Peyer's patch (tissue), 4 donors: ENCODE data around the gene TSPO.

Source experiments
- POLR2A ChIP-seq, 2 donors: fragments of 450-650 bp; IDR thresholded peaks; one replicate each; pipeline ENCODE4 v1.5.1; 2017; ENCODE audit warnings: antibody characterized with exemption in 2 of 2, mild to moderate bottlenecking in 2 of 2, moderate library complexity in 2 of 2
- TF ChIP-seq, protein P1 (sequence below), 6 experiments: fragments of 450-650 bp in 4 of 6; fragments of 200-600 bp in 2 of 6; sonication (generic) in 1 of 6; IDR thresholded peaks; one replicate each; pipeline ENCODE4 v1.5.1; 2017 to 2019; ENCODE audit warnings: antibody characterized with exemption in 6 of 6, mild to moderate bottlenecking in 3 of 6, moderate library complexity in 1 of 6

DNA sequence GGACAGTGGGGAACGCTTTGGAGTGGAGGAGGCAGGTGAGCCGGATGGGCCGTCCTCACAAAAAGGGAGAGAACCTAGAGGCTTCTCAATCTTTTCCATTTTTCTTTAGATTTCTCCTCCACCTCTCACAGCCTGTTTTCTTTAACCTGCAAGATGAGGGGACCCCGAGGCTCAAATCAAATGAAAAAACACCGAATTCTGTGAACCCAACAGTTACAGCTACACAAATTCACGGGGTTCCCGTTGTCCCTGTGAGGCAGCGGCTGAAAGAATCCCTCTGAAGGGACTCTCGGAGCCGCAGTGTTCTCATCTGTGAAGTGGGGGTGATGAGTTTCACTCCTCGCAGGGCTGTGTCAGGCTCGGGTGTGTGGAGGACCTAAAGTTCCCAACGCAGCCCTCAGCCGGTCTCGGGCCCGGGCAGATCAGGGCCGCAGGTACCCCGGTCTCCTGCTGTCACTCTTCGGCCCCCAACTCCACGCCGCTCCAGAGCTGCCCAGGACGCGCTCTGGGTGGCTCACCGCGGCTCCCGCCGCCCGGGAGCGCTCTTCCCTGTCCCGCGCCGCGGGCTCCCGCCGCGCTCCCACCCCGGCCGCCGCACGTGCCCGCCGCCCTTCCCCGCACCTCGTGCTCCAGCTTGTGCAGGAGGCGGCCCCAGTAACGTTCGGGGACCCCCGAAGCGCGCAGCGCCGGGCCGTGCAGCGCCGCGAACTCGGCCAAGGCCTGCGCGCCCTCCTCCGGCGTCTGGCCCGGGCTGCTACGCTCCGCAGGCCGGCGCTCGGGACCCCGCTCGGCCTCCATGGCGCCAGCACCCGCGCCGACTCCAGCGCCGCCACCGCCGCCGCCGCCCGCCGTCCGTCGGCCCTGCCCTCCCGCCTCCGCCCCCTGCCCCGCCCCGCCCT, 35.2 kb downstream of the TSPO start, which contains the start of gene TTLL12:
- TF ChIP-seq, protein P1, sequence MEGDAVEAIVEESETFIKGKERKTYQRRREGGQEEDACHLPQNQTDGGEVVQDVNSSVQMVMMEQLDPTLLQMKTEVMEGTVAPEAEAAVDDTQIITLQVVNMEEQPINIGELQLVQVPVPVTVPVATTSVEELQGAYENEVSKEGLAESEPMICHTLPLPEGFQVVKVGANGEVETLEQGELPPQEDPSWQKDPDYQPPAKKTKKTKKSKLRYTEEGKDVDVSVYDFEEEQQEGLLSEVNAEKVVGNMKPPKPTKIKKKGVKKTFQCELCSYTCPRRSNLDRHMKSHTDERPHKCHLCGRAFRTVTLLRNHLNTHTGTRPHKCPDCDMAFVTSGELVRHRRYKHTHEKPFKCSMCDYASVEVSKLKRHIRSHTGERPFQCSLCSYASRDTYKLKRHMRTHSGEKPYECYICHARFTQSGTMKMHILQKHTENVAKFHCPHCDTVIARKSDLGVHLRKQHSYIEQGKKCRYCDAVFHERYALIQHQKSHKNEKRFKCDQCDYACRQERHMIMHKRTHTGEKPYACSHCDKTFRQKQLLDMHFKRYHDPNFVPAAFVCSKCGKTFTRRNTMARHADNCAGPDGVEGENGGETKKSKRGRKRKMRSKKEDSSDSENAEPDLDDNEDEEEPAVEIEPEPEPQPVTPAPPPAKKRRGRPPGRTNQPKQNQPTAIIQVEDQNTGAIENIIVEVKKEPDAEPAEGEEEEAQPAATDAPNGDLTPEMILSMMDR (IDR thresholded peaks at IDR 0.05): no peak
- peak in 1 of 2 donors; percentile 42 for TF ChIP-seq POLR2A (IDR thresholded peaks at IDR 0.05)
